Activated CD8-positive, alpha-beta memory T cell treated with anti-CD3 and anti-CD28 coated beads, Interleukin-2, amount 50 U/mL, for 4 hours (primary cell): ENCODE measurements around the gene PRAMEF15.
"Not testable (repeated sequence)": the region's sequence is repeated elsewhere in the genome, so short reads cannot be mapped to it uniquely, and the experiment has no call there.

Source experiments
- DNase-seq: peaks from one replicate; pipeline ENCODE4 v3.0.0-alpha.2; 2020

PRAMEF15 gene

DNA sequence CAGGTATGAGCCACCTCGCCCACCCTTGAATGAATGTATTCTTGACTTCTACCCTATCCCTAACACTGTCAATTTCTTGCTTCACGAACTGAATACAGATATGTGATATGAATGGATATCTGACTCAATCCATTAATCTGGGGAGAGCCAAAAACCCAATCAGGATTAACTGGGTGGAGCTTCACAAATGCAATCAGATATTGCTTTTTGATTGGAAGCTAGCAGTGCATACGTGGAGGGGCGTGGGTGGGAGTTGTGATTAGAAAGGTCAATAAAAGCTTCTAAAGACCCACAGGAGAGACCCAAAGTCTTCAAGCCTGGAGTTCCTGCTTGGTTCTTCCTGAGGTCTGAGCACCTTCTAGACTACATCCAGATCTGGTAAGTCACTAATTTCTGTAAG, at the start of gene PRAMEF15:
PRAMEF15 (plus strand) TSS at position 301 of the 400 bp plus-strand sequence. CDS start 2,827 bp downstream, outside the sequence.
- DNase-seq, result not testable (repeated sequence)

DNA sequence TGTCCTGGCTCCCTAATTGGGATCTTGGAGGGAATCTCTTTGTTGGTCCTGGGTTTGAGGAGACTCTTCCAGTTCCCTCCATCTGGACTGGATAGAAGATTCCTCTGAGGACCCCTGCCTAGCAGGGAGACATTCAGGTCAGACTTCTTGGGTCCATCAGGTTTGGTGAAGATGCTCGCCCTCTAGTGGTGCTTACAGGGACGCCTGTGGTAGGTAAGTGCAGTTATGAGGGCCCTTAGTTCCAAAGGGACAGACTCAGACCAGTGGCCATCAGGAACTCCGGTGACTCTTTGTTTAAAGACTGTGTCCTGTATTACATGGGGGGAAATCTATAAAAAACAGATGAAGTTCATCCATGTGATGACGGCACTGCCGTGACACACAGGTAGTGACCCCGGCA, 38.4 kb upstream of the PRAMEF15 start:
- DNase-seq, result not testable (repeated sequence)

DNA sequence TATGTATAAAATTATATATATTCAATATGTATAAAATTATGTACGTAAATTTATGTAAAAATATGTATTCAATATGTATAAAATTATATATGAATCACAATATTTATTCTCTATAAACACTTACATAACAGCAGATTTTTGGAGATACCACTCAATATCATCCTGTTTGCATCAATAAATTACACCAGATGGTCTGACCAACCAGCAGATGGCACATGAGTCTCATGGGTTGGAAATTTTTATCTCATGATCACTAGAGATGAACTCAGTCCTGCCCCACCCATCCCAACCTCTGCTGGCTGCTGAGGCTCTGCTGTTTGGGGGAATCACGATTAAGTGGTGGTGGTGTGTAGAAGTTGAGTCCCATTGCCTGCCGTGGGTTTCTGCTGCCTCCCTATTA, 35.8 kb upstream of the PRAMEF15 start:
- not testable (repeated sequence) for DNase-seq

DNA sequence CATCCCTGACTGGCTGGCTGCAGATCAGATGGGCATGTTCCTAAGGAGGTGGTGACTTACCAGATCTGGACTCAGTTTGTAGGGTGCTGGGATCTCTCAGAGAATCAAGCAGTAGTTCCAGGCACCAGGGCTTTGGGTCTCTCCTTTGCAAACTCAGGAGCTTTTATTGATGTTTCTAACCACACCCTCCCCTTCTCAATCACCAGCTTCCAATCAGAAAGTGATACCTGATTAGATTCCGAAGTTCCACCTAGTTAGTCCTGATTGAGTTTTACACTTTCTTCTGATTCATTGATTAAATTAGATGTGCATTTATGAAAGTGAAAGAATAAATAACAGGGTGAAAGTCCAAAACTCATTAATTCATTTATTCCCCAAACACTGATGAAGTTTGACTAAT, 30.3 kb upstream of the PRAMEF15 start, which contains the start of gene PRAMEF8:
PRAMEF8 (minus strand) TSS at position 101 of the 400 bp plus-strand sequence. CDS start 1,046 bp downstream, outside the sequence.
- not testable (repeated sequence) for DNase-seq

DNA sequence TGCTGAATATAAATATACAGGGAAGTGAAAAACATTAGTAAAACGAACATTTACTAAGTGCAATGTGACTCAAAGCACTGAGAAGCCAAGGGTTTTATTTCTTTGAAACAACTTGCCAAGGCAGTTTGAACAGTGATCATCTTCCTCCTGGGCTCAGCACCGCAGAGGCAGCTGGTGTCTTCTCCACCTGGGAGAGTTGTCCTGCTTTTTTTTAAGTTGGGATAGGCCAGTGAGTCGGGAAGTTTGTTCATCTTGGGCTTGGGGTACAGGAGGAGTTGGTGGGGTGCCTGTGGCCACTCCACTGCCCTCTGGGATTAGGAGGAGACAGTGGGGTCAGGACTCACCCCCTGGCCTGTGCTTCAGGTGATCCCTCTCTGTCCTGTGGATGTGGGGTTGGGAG, 26.4 kb upstream of the PRAMEF15 start:
- DNase-seq, result not testable (repeated sequence)

DNA sequence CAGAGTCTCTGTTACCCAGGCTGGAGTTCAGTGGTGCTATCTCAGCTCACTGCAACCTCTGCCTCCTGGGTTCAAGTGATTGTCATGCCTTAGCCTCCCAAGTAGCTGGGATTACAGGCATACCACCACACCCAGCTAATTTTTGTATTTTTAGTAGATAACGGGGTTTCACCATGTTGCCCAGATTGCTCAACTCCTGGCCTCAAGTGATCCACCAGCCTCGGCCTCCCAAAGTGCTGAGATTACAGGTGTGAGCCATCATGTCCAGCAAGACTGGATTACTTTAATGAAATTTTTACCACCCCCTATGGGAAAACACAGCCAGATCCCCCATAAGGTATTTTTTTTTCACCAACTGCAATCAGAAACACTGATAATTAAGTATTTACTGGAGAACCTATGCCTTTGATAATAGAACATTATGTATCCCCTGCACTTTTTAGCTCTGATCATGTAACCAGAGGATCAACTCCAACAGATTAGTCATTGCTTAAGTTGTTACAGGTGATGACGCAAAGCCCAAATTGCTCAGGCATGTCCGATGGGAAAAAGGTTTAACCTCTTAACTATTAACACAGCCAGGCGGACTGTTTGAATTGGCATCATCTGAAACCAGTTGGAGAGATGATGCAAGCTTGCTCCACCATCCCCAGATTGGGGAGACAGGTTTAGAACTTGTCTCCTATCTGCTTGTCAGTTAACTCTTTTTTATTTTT, 18.0 kb upstream of the PRAMEF15 start:
- not testable (repeated sequence) for DNase-seq

DNA sequence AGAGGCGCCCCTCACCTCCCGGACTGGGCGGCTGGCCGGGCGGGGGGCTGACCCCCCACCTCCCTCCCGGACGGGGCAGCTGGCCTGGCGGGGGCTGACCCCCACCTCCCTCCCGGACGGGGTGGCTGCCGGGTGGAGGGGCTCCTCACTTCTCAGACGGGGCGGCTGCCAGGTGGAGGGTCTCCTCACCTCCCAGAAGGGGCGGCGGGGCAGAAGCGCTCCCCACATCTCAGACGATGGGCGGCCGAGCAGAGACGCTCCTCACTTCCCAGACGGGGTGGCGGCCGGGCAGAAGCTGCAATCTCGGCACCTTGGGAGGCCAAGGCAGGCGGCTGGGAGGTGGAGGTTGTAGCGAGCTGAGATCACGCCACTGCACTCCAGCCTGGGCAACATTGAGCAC, 16.7 kb upstream of the PRAMEF15 start:
- DNase-seq, result not testable (repeated sequence)

DNA sequence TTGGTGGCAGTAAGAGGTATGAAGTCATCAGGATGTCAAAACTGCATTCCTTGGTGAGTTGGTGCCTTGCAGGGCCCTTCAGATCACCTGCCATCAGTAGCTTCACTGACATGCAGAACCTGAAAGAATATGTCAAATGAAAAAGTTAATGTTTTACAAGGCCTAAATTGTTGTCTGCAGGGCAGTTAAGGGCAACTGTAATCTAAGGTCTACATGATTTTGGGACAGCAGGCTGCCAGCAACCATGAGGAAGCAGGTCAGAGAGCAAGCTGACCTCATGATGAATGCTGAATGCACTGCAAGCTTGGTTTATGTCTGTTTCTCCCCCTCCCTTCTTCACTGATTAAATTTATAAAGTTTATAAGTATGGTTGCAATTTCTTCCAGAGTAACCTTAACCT, 13.2 kb upstream of the PRAMEF15 start:
- not testable (repeated sequence) for DNase-seq

DNA sequence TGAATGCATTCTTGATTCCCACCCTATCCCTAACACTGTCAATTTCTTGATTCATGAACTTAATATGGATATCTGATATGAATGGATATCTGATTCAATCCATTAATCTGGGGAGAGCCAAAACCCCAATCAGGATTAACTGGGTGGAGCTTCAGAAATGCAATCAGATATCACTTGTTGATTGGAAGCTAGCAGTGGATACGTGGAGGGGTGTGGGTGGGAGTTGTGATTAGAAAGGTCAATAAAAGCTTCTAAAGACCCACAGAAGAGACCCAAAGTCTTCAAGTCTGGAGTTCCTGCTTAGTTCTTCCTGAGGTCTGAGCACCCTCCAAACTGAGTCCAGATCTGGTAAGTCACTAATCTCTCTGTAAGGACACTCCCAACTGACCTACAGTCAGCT, 12.1 kb upstream of the PRAMEF15 start, which contains the start of gene PRAMEF33:
PRAMEF33 (plus strand) TSS at position 301 of the 400 bp plus-strand sequence. CDS start 2,416 bp downstream, outside the sequence.
- not testable (repeated sequence) for DNase-seq

DNA sequence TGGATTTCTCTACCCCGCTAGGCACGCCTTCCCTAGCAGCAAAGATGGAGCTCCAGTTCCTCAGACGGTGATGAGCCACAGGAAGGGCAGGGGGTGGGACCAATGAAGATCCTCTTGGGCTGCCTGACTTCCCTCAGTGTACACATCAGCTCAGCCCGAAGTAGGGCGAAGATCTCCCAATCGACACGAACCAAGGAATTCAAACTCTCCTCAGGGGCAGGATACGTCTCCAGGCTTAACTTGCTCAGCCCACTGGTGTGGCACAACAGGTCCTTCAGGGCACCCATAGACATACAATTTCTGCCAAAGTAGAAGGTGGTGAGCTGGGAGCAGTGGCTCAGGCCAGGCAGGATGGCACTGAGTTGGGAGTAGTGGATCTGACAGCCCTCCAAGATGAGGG, 27.1 kb downstream of the PRAMEF15 start:
- not testable (repeated sequence) for DNase-seq

DNA sequence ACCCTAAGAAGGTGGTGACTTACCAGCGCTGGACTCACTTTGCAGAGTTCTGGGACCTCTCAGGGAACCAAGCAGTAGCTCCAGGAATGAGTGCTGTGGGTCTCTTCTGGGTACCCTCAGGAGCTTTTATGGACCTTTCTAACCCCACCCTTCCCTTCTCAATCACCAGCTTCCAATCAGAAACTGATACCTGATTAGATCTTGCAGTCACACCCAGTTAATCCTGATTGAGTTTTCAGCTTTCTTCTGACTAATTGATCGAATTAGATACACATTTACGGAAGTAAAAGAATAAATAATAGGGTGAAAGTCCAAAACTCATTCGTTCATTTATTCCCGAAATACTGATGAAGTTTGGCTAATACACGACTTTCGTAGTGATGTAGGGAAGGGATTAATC, 31.7 kb downstream of the PRAMEF15 start, which contains the start of gene PRAMEF14:
PRAMEF14 (minus strand) TSS at position 101 of the 400 bp plus-strand sequence. CDS start 1,820 bp downstream, outside the sequence.
- DNase-seq, result not testable (repeated sequence)

DNA sequence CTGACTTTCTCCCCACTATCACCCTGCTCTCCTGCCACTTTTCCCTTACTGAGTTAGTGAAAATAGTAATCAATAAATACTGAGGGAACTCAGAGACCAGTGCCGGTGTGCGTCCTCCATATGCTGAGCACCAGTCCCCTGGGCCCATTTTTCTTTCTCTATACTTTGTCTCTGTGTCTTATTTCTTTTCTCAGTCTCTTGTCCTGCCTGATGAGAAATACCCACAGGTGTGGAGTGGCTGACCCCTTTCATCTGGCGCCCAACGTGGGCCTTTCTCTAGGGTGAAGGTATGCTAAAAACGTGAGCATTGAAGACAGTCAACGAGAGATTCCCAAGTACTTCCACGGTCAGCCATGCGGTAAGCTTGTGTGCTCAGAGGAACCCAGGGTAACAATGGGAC, 38.1 kb downstream of the PRAMEF15 start:
- DNase-seq, result not testable (repeated sequence)

DNA sequence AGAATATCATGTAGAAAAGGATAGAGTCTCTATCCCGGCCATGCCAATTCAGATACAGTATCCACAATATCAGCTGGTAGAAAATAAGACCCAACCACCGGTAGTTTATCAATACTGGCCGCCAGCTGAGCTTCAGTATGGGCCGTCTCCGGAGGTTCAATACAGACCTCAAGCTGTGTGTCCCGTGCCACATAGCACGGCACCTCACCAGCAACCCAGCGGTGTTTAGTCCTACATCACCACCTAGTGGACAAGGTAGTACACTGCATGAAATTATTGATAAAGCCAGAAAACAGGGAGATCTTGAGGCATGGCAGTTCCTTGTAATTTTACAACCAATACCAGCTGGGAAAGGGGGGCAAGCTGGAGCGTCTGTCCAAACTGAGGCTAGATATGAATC, 39.1 kb downstream of the PRAMEF15 start:
- not testable (repeated sequence) for DNase-seq

DNA sequence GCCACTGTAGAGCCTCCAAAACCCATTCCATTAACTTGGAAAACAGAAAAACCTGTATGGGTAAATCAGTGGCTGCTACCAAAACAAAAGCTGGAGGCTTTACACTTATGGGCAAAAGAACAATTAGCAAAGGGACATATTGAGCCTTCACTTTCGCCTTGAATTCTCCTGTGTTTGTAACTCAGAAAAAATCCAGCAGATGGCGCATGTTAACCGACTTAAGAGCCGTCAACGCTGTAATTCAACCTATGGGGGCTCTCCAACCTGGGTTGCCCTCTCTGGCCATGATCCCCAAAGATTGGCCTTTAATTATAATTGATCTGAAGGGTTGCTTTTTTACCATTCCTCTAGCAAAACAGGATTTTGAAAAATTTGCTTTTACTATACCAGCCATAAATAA, 41.4 kb downstream of the PRAMEF15 start:
- DNase-seq, result peak; percentile 18

DNA sequence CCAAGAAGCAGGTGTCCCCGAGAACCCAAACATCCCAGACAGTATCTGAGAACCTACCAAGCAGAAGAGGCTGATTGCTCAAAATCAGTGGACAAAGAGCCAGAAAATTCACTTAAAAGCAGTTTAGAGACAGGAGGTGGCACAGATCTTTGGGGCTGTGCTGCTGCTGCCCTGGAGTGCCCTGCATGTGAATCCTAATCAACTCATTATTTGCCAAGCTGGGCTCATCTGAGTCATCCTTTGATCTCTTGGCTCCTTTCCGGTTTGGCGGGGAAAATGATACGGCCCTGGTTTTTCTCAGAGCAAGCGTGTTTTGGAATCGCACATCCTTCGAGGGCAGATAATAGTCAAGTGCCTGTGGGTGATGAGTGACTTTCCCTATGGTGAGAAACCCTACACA, 47.0 kb downstream of the PRAMEF15 start:
- not testable (repeated sequence) for DNase-seq

DNA sequence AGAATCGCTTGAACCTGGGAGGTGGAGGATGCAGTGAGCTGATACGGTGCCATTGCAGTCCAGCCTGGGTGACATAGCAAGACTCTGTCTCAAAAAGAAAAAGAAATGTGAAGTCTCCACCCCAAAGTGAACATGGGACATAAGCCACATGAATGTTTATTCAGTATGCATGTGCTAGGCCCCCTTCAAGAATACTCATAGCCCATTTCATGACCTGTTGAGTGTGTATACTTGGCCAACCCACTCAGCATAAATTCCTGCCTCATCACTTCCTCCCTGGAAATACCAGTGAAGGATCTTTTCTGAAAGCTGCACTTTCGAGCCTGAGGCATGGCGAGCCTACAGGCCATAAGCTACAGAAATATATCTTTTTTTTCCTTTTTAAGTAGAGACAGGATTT, 49.5 kb downstream of the PRAMEF15 start:
- not testable (repeated sequence) for DNase-seq

DNA sequence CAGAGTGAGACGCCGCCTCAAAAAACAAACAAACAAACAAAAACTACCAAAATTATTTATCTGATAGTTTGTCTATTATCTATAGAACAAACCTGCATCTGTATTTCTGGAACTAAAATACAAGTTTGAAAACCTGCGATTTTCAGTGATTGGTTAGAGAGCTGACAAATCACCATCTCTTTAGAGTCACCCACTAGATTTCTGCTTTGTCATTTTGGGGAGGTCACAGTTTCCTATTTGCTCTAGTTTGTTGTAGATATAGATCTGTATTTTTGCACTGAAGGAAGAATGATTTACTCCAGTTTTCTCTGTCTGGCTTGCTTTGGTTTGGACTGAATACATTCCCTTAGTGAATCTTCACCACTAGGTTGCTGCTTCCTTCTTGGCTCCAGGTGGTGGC, 51.2 kb downstream of the PRAMEF15 start:
- not testable (repeated sequence) for DNase-seq

DNA sequence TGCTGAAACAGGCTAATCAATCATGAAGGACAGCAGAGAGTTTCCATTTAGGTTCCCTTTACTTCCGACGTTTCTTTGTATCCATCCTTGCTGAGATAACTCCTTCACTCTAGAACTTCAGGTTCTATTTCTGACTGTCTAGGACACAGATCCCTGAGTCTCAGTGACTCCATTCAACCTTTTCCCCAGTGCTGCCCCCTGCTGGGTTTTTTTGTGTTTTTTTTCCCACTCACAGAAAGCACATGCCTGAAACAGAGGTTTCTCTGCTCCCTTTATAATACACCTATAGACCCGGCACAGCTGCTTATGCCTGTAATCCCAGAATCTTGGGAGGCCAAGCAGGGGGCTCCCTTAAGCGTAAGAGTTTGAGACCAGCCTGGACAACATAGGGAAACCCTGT, 53.2 kb downstream of the PRAMEF15 start:
- DNase-seq, result not testable (repeated sequence)
